Endodermal cell (in vitro differentiated cells): ENCODE results near the gene CIAO2B. TPM values are rescaled to one million over a fixed set of nuclear protein-coding genes. Genes with fewer than 3 reads are reported as not detected.
A peak's percentile ranks its signal among the peaks of the same experiment; 100 is the strongest.

Experiments used
- DNase-seq: peaks from one replicate; pipeline ENCODE4 v3.0.0-alpha.2; 2017
- H3K27ac ChIP-seq: 2 replicates; pipeline ENCODE4 v1.5.1; 2013; ENCODE audit warnings: mild to moderate bottlenecking, low read depth, low read length, moderate library complexity
- H3K27me3 ChIP-seq: 2 replicates; pipeline ENCODE4 v1.6.1; 2013; ENCODE audit warnings: mild to moderate bottlenecking, low read length, moderate library complexity; ENCODE audit not compliant: insufficient read depth, control insufficient read depth, poor library complexity, severe bottlenecking
- H3K36me3 ChIP-seq: 2 replicates; pipeline ENCODE4 v1.7.0; 2013; ENCODE audit warnings: mild to moderate bottlenecking, low read length, moderate library complexity; ENCODE audit not compliant: control insufficient read depth, insufficient read depth
- H3K4me1 ChIP-seq: one replicate; pipeline ENCODE4 v1.7.0; 2013; ENCODE audit warnings: low read length; ENCODE audit not compliant: control insufficient read depth, insufficient read depth
- H3K4me3 ChIP-seq: 2 replicates; pipeline ENCODE4 v1.5.1; 2013; ENCODE audit warnings: mild to moderate bottlenecking, low read length, moderate library complexity
- H3K9ac ChIP-seq: 2 replicates; pipeline ENCODE4 v1.6.1; 2013; ENCODE audit warnings: mild to moderate bottlenecking, low read length, moderate library complexity; ENCODE audit not compliant: poor library complexity, severe bottlenecking; ENCODE audit errors: extremely low read depth
- H3K9me3 ChIP-seq: 2 replicates; pipeline ENCODE4 v1.6.1; 2013; ENCODE audit warnings: mild to moderate bottlenecking, low read length, moderate library complexity; ENCODE audit not compliant: control insufficient read depth
- H3K27ac Mint-ChIP-seq: 2 replicates; pipeline ENCODE4 v1.8.0; 2020; ENCODE audit warnings: mixed read lengths
- H3K27me3 Mint-ChIP-seq: 2 replicates; pipeline ENCODE4 v1.8.0; 2021; ENCODE audit warnings: mild to moderate bottlenecking, mixed read lengths; ENCODE audit not compliant: insufficient read depth
- H3K36me3 Mint-ChIP-seq: 2 replicates; pipeline ENCODE4 v1.8.0; 2020; ENCODE audit warnings: low read depth, mixed read lengths
- H3K4me1 Mint-ChIP-seq: 2 replicates; pipeline ENCODE4 v1.8.0; 2020; ENCODE audit warnings: mixed read lengths
- H3K4me3 Mint-ChIP-seq: 2 replicates; pipeline ENCODE4 v1.8.0; 2020; ENCODE audit warnings: mild to moderate bottlenecking, moderate library complexity, mixed read lengths
- H3K9me3 Mint-ChIP-seq: 2 replicates; pipeline ENCODE4 v1.8.0; 2020; ENCODE audit warnings: mild to moderate bottlenecking, mixed read lengths
- WGBS, 2 experiments: methylation state at CpG; one replicate each; pipeline versions ENCODE4 v1.1.5 to v1.1.7; 2013; ENCODE audit warnings: missing lambda C conversion rate in 2 of 2, mixed read lengths in 1 of 2; ENCODE audit not compliant: insufficient coverage in 1 of 2, insufficient read length in 1 of 2; 5-methylcytosine and 5-hydroxymethylcytosine counted together
- total RNA-seq, 2 donors: library from RNA; stranded (reverse); fragmentation: NEBNext Ultra II Directional in 1 of 2; extraction: Animal tissue kit (Norgen Biotek cat#: 25700) in 1 of 2; gene quantifications; 2 replicates in 1 of 2; 3 replicates in 1 of 2; pipeline ENCODE4 v1.2.1, GENCODE V29; 2021
- TF ChIP-seq, protein P1 (sequence below): fragments of 200-600 bp; sonication (generic); conservative IDR thresholded peaks from 2 replicates; pipeline ENCODE4 v1.5.0; 2021; ENCODE audit warnings: antibody characterized with exemption, mild to moderate bottlenecking

CIAO2B gene
- total RNA-seq, 2 donors from 2014 or later = 70.2 to 87.7 TPM

DNA sequence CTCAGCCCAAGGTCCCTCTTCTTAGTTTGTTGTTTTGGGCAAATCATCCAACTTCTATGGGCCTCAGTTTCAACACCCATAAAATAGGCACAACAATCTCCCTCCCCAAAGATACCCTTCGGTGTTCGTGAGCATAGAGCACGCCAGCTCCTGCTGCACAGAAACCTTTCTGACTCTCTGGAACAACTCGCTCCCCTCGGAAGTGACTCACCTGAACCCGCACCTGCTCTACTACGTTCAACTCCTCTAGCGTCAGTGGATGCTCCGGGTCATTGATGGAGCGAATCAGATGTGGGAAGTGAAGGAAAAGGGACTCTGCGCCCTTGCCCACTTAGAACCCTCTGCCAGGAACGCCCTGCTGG lies 445 bp downstream of the CIAO2B start:
- TF ChIP-seq, protein P1, sequence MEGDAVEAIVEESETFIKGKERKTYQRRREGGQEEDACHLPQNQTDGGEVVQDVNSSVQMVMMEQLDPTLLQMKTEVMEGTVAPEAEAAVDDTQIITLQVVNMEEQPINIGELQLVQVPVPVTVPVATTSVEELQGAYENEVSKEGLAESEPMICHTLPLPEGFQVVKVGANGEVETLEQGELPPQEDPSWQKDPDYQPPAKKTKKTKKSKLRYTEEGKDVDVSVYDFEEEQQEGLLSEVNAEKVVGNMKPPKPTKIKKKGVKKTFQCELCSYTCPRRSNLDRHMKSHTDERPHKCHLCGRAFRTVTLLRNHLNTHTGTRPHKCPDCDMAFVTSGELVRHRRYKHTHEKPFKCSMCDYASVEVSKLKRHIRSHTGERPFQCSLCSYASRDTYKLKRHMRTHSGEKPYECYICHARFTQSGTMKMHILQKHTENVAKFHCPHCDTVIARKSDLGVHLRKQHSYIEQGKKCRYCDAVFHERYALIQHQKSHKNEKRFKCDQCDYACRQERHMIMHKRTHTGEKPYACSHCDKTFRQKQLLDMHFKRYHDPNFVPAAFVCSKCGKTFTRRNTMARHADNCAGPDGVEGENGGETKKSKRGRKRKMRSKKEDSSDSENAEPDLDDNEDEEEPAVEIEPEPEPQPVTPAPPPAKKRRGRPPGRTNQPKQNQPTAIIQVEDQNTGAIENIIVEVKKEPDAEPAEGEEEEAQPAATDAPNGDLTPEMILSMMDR = no peak
- Mint-ChIP-seq H3K4me3 (peak overlapping the region; percentile 98), H3K36me3 (peaks cover 19% of the 10 kb centered on the region), H3K27me3 (peaks cover 8% of the 10 kb centered on the region), H3K27ac (peak overlapping the region; percentile 91), H3K9me3 (no peaks in the 10 kb centered on the region), H3K4me1 (peaks cover 21% of the 10 kb centered on the region)
- Histone ChIP-seq H3K27ac (no peak overlapping the region), H3K9ac (peak overlapping the region; percentile 77), H3K4me3 (peak overlapping the region; percentile 99), H3K4me1 (peaks cover 22% of the 10 kb centered on the region), H3K9me3 (no peaks in the 10 kb centered on the region), H3K36me3 (peaks cover 16% of the 10 kb centered on the region), H3K27me3 (no peaks in the 10 kb centered on the region)
- DNase-seq = no peak
- WGBS, 2 experiments = 4 to 5% methylated on average over 11 to 12 of the region's 12 CpGs

DNA sequence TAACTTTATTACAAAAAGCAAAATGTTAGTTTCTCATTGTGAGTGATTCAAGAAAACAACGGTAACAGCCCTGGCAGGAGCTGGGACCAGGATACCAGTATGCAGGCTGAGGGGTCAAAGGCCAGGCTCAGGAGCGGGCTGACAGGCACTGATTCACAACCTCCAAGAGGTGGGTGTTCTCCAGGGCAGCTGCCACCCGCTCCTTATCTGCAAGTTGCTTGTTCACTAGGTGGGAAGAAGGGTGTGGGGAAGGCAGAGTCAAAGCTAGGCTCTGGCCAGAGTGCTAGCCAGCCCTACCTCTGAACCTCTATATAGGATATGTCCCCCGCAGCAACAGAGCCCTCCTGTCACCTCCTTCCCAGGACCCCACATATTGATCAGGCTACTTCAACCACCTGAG lies 2.1 kb downstream of the CIAO2B start:
- no peaks in the 10 kb centered on the region for H3K9me3 Mint-ChIP-seq
- H3K36me3 Mint-ChIP-seq = peaks cover 11% of the 10 kb centered on the region
- Histone ChIP-seq H3K36me3 (peaks cover 16% of the 10 kb centered on the region), H3K4me3 (no peak overlapping the region), H3K9me3 (no peaks in the 10 kb centered on the region), H3K27me3 (peaks cover 10% of the 10 kb centered on the region), H3K9ac (no peak overlapping the region), H3K27ac (no peak overlapping the region), H3K4me1 (peaks cover 22% of the 10 kb centered on the region)
- H3K4me1 Mint-ChIP-seq = peaks cover 21% of the 10 kb centered on the region
- TF ChIP-seq, protein P1 = no peak
- DNase-seq = no peak
- 92 to 100% methylated on average over 1 to 4 of the region's 4 CpGs for WGBS, 2 experiments
- peak overlapping the region; percentile 98 for H3K4me3 Mint-ChIP-seq
- no peak overlapping the region for H3K27ac Mint-ChIP-seq
- H3K27me3 Mint-ChIP-seq = peaks cover 18% of the 10 kb centered on the region

DNA sequence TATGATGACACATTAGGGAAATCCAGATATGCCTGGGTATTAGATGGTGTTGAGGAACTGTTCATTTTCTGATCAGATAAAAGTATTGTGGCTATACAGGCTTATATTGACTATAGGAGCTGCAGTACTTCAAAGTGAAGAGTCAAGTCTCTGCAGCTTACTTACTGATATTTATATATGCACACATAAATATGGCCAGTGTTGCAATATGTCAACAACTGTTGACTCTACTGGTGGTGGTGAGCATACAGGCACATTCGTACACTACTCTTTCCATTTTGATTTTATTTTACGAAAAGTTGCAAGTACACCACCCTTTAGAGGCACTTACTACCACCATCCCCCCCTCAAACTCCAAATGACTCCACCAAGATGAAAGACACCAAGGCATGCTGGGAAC lies 2.5 kb downstream of the CIAO2B start:
- H3K4me1 Mint-ChIP-seq = peaks cover 21% of the 10 kb centered on the region
- Histone ChIP-seq H3K4me1 (peaks cover 22% of the 10 kb centered on the region), H3K27ac (no peak overlapping the region), H3K4me3 (no peak overlapping the region), H3K36me3 (peaks cover 16% of the 10 kb centered on the region), H3K9me3 (no peaks in the 10 kb centered on the region), H3K9ac (no peak overlapping the region), H3K27me3 (peaks cover 14% of the 10 kb centered on the region)
- H3K27me3 Mint-ChIP-seq = peaks cover 22% of the 10 kb centered on the region
- no peaks in the 10 kb centered on the region for H3K9me3 Mint-ChIP-seq
- no peak overlapping the region for H3K4me3 Mint-ChIP-seq
- TF ChIP-seq, protein P1 = no peak
- DNase-seq = no peak
- no peak overlapping the region for H3K27ac Mint-ChIP-seq
- 98 to 100% methylated on average over 2 of the region's 2 CpGs for WGBS, 2 experiments
- peaks cover 11% of the 10 kb centered on the region for H3K36me3 Mint-ChIP-seq
